Measurements from ENCODE around the gene PNRC1.

GRCh38 chr6:89050697-89051096 is 29.9 kb upstream of the PNRC1 start:
- TF ChIP-seq CTCF (IDR thresholded peaks at IDR 0.05) = no peak
- no peak for TF ChIP-seq POLR2A (IDR thresholded peaks at IDR 0.05)

All from testis (tissue), 2 donors.